Tibial artery (tissue), 4 donors: ENCODE results near the gene GFRA3.

Experiments
- DNase-seq, 2 donors: peaks; one replicate each; pipeline ENCODE4 v3.0.0-alpha.2; 2019
- H3K27ac ChIP-seq, 2 donors: fragments of 200-600 bp; sonication (generic) in 1 of 2; 1 replicate in 1 of 2; 2 replicates in 1 of 2; pipeline ENCODE4 v1.5.1; 2018 to 2019; ENCODE audit warnings: mild to moderate bottlenecking in 1 of 2
- H3K27me3 ChIP-seq, 2 donors: fragments of 200-600 bp; sonication (generic) in 1 of 2; one replicate each; pipeline versions ENCODE4 v1.5.1 to v1.6.0; 2016 to 2019
- H3K36me3 ChIP-seq, 3 donors: fragments of 200-600 bp; sonication (generic) in 2 of 3; one replicate each; pipeline ENCODE4 v1.5.1; 2016 to 2019; ENCODE audit warnings: mild to moderate bottlenecking in 2 of 3
- H3K4me1 ChIP-seq, 4 donors: fragments of 200-600 bp; sonication (generic) in 2 of 4; 1 replicate in 3 of 4; 2 replicates in 1 of 4; pipeline ENCODE4 v1.5.1; 2016 to 2019
- H3K4me3 ChIP-seq, 2 donors: fragments of 200-600 bp; sonication (generic) in 1 of 2; 1 replicate in 1 of 2; 2 replicates in 1 of 2; pipeline ENCODE4 v1.5.1; 2018 to 2019; ENCODE audit warnings: mild to moderate bottlenecking in 2 of 2
- H3K9me3 ChIP-seq, 3 donors: fragments of 200-600 bp; sonication (generic) in 1 of 3; one replicate each; pipeline ENCODE4 v1.5.1; 2016 to 2019
- CTCF ChIP-seq, 2 experiments: fragments of 200-600 bp in 1 of 2; fragments of 450-650 bp in 1 of 2; IDR thresholded peaks; one replicate each; pipeline ENCODE4 v1.5.1; 2017 to 2019; ENCODE audit warnings: antibody characterized with exemption in 2 of 2, mild to moderate bottlenecking in 1 of 2, moderate library complexity in 1 of 2
- intact Hi-C: fragments of 100-400 bp; cut with DNase I; formaldehyde crosslinking; loops from one replicate; pipeline ENCODE4 v1.15.0; 2023; ENCODE audit warnings: low total_unique reads

GFRA3 gene

DNA sequence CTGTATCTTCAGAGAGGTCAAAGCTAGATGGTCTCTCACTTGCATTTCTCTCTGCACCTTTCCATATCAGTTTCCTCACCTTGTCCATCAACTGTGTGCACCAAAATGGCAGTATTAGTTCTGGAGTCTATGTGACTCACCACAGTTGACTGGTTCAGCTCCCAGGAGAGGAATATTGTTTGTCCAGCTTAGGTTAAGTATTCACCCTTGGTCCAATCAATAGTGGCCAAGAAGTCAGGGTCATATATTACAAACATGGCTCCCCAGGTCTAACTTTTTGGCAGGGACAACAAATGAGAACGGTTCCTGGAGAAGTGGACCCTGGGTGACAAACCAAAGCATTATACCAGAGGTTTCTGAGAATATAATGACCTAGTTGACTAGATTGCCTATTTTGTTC lies 36.4 kb downstream of the GFRA3 start:
- TF ChIP-seq CTCF (IDR thresholded peaks at IDR 0.05) = no peak
- Histone ChIP-seq H3K4me3 (no peak overlapping the region), H3K27ac (no peak overlapping the region), H3K9me3 (no peaks in the 10 kb centered on the region), H3K27me3 (no peaks in the 10 kb centered on the region), H3K36me3 (no peaks in the 10 kb centered on the region), H3K4me1 (peaks cover 0 to 12% (median 10%) of the 10 kb centered on the region in 4 donors)
- DNase-seq = no peak
- intact Hi-C loops = no loop called here

DNA sequence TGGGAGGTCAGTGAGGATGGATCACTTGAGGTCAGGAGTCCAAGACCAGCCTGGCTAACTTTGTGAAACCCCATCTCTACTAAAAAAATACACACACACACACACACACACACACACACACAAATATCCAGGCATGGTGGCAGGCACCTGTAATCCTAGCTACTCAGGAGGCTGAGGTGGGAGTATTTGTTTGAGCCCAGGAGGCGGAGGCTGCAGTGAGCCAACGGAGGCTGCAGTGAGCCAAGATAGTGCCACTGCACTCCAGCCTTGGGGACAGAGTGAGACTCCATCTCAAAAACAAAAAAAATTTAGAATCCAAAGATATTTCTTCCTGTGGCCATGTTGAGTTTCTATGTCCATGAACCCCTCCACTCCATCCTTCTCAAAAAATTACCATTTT lies 39.8 kb downstream of the GFRA3 start:
- no peak for DNase-seq
- H3K27me3 ChIP-seq = no peaks in the 10 kb centered on the region
- peaks cover 0 to 10% (median 7%) of the 10 kb centered on the region in 4 donors for H3K4me1 ChIP-seq
- no peak for TF ChIP-seq CTCF (IDR thresholded peaks at IDR 0.05)
- H3K36me3 ChIP-seq = no peaks in the 10 kb centered on the region
- H3K4me3 ChIP-seq = no peak overlapping the region
- intact Hi-C loops = no loop called here
- no peaks in the 10 kb centered on the region for H3K9me3 ChIP-seq
- H3K27ac ChIP-seq = no peak overlapping the region

- no peak overlapping the region for H3K27ac ChIP-seq
- H3K27me3 ChIP-seq = no peaks in the 10 kb centered on the region
- H3K4me3 ChIP-seq = no peak overlapping the region
- H3K36me3 ChIP-seq = no peaks in the 10 kb centered on the region
- DNase-seq = no peak
- TF ChIP-seq CTCF (IDR thresholded peaks at IDR 0.05) = no peak
- H3K4me1 ChIP-seq = peaks cover 0 to 10% (median 7%) of the 10 kb centered on the region in 4 donors
- H3K9me3 ChIP-seq = no peaks in the 10 kb centered on the region
- intact Hi-C loops = no loop called here
Observed at GRCh38 chr5:138233280-138233679, 41.1 kb downstream of the GFRA3 start.

DNA sequence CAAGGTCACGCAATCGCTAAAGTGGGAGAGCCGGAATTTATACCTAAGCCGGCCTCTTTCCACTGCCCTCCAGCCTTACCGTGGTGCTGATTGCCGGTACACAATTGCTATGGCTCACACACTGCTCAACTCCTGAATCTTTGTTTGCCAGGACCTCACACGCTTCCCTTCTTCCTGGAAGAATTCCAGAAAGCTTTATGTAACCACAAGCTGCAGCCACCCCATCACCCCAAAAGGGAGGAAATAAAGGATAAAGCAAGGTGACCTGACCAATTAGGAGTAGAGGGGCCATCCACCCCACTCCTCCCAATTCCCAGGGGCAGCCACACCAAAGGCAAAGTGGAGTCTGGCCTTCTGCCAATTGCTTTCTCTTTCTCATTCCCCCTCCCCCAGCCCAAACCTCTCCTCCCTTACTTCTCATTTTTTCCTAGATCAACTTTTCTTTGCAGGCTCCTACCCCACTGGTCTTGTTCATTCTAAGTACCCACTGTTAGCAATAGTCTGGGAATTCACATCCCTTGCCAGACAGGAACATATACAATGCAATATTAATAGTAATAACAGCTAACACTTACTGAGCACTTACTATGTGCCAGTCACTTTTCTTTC lies 43.3 kb downstream of the GFRA3 start:
- no peak for DNase-seq
- peaks cover 0 to 10% (median 7%) of the 10 kb centered on the region in 4 donors for H3K4me1 ChIP-seq
- no peaks in the 10 kb centered on the region for H3K27me3 ChIP-seq
- no peaks in the 10 kb centered on the region for H3K36me3 ChIP-seq
- H3K4me3 ChIP-seq = no peak overlapping the region
- TF ChIP-seq CTCF (IDR thresholded peaks at IDR 0.05) = no peak
- no peak overlapping the region for H3K27ac ChIP-seq
- H3K9me3 ChIP-seq = peaks cover 0 to 10% (median 0%) of the 10 kb centered on the region in 3 donors
- intact Hi-C loops = no loop called here

- H3K9me3 ChIP-seq = peaks cover 0 to 10% (median 0%) of the 10 kb centered on the region in 3 donors
- H3K36me3 ChIP-seq = no peaks in the 10 kb centered on the region
- intact Hi-C loops = no loop called here
- no peak for TF ChIP-seq CTCF (IDR thresholded peaks at IDR 0.05)
- H3K4me3 ChIP-seq = no peak overlapping the region
- DNase-seq = peak; percentile 33 to 67
- H3K27ac ChIP-seq = no peak overlapping the region
- peaks cover 0 to 10% (median 7%) of the 10 kb centered on the region in 4 donors for H3K4me1 ChIP-seq
- H3K27me3 ChIP-seq = no peaks in the 10 kb centered on the region
Observed at GRCh38 chr5:138230261-138230660, 44.2 kb downstream of the GFRA3 start.

GRCh38 chr5:138229387-138229786 lies 45.0 kb downstream of the GFRA3 start:
- intact Hi-C loops = no loop called here
- Histone ChIP-seq H3K27ac (no peak overlapping the region), H3K4me1 (peaks cover 0 to 10% (median 7%) of the 10 kb centered on the region in 4 donors), H3K27me3 (no peaks in the 10 kb centered on the region), H3K4me3 (no peak overlapping the region), H3K9me3 (peaks cover 0 to 10% (median 0%) of the 10 kb centered on the region in 3 donors), H3K36me3 (no peaks in the 10 kb centered on the region)
- no peak for TF ChIP-seq CTCF (IDR thresholded peaks at IDR 0.05)
- no peak for DNase-seq
